ENCODE results near the gene MS4A12.
"Not testable (repeated sequence)": the region's sequence is repeated elsewhere in the genome, so short reads cannot be mapped to it uniquely, and the experiment has no call there.

Gene MS4A12

DNA sequence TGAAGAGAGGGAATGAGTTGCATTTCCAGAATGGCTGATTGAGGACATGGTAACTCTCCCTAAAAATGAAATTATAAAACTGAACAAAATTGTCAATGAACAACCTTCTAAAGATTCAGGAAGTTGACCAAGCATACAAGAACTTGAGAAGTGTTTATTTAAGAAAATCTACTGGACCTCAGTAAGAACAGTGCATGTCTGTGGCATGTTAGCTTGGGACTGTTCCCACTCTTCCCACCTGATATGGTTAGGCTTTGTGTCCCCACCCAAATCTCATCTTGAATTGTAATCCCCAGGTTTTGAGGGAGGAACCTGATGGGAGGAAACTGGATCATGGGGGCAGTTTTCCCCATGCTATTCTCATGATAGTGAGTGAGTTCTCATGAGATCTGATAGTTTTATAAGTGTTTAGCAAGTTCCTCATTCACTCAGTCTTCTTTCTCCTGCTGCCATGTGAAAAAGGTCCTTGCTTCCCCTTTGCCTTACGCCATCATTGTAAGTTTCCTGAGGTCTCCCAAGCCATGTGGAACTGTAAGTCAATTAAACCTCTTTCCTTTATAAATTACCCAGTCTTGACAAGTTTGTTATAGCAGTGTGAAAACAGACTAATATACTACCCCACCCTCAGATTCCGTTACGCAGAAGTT is 38.0 kb downstream of the MS4A12 start:
- in situ Hi-C loops (cut with MboI; ENCODE audit: low pct_unique_long_range_greater_than_20kb, low sequenced_read_pairs, unreplicated experiment), result no loop called here
- TF ChIP-seq, protein P1, sequence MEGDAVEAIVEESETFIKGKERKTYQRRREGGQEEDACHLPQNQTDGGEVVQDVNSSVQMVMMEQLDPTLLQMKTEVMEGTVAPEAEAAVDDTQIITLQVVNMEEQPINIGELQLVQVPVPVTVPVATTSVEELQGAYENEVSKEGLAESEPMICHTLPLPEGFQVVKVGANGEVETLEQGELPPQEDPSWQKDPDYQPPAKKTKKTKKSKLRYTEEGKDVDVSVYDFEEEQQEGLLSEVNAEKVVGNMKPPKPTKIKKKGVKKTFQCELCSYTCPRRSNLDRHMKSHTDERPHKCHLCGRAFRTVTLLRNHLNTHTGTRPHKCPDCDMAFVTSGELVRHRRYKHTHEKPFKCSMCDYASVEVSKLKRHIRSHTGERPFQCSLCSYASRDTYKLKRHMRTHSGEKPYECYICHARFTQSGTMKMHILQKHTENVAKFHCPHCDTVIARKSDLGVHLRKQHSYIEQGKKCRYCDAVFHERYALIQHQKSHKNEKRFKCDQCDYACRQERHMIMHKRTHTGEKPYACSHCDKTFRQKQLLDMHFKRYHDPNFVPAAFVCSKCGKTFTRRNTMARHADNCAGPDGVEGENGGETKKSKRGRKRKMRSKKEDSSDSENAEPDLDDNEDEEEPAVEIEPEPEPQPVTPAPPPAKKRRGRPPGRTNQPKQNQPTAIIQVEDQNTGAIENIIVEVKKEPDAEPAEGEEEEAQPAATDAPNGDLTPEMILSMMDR (IDR thresholded peaks at IDR 0.05; ENCODE audit: extremely low read depth, insufficient read depth, missing control alignments), result no peak
- DNase-seq (ENCODE audit: low spot score), result no peak

DNA sequence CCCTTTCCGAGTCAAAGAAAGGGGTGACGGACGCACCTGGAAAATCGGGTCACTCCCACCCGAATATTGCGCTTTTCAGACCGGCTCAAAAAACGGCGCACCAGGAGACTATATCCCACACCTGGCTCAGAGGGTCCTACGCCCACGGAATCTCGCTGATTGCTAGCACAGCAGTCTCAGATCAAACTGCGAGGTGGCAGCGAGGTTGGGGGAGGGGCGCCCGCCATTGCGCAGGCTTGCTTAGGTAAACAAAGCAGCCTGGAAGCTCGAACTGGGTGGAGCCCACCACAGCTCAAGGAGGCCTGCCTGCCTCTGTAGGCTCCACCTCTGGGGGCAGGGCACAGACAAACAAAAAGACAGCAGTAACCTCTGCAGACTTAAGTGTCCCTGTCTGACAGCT is 39.8 kb downstream of the MS4A12 start:
- DNase-seq (ENCODE audit: low spot score); in situ Hi-C loops (cut with MboI; ENCODE audit: low pct_unique_long_range_greater_than_20kb, low sequenced_read_pairs, unreplicated experiment): not testable (repeated sequence)

DNA sequence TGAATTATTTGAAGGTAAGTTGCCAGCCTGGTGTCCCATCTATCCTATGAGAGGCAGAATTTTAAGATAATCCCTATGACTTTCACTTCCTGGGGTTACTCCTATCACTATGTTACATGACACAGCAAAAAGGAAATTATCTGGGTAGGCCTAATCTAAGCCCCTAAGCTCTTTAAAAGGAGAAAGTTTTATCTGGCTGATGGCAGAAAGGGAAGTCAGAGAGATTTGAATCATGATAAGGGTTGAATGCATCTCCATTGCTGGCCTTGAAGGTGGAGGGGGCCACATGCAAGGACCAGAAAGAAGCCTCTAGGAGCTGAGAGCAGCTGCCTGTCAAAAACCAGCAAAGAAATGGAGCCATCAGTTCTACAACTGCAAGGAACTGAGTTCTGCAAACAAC is 46.0 kb downstream of the MS4A12 start:
- DNase-seq (ENCODE audit: low spot score); in situ Hi-C loops (cut with MboI; ENCODE audit: low pct_unique_long_range_greater_than_20kb, low sequenced_read_pairs, unreplicated experiment): not testable (repeated sequence)

DNA sequence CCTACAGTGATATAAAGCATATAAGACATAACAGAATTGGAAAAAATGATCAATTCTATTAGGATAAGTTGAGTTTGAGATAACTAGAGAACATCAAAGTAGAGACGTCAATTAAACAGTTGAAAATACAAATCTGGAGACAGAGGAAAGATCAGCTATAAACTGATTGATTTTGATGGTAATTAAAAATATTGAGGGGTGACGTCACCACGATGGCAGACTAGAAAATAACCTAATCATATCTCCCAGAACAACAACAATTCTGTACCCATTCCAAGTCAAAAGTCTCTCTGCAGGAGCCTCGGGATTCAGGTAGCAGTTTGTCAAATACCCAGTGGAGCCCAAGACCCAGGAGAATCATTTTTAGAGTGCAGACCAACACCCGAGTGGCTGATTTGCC is 51.5 kb downstream of the MS4A12 start:
- TF ChIP-seq, protein P1 (IDR thresholded peaks at IDR 0.05; ENCODE audit: extremely low read depth, insufficient read depth, missing control alignments), result no peak
- in situ Hi-C loops (cut with MboI; ENCODE audit: low pct_unique_long_range_greater_than_20kb, low sequenced_read_pairs, unreplicated experiment), result no loop called here
- DNase-seq (ENCODE audit: low spot score), result no peak
